ENCODE measurements around the gene DBH.
"Not testable (repeated sequence)": the region's sequence is repeated elsewhere in the genome, so short reads cannot be mapped to it uniquely, and the experiment has no call there.

Gene DBH

DNA sequence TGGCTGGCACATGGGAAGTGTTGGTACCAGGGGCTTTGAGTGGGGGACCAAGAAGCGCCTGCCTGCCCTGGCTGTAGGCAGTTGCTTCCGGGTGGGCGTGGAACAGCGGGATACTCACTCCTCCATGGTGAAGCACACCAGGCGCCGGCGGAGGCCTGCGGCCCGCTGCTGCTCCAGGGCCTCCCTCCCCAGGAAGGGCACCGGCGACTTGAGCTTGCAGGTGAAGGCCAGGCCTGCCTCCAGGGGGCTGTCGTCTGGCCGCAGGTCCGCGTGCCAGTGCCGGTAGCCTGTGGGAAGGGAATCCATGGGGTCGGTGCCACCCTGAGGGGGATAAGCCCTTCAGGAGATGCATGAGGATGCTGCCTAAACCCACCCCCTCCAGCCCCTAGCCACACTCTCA is 34.3 kb downstream of the DBH start:
- no peaks in the 10 kb centered on the region for H3K9me3 ChIP-seq (ENCODE audit: insufficient read depth, low read depth, low read length)
- H3K4me1 ChIP-seq (ENCODE audit: insufficient read depth, low read length), result peaks cover 6% of the 10 kb centered on the region; the same call in 1 of the 2 replicates
- H3K9ac ChIP-seq (ENCODE audit: low read depth, low read length), result no peak overlapping the region
- no peaks in the 10 kb centered on the region for H3K27me3 ChIP-seq (ENCODE audit: insufficient read depth, low read length)
- H3K4me3 ChIP-seq (ENCODE audit: low read length), result no peak overlapping the region
- H3K27ac ChIP-seq (ENCODE audit: low read depth, low read length), result no peak overlapping the region
- H3K36me3 ChIP-seq (ENCODE audit: insufficient read depth, low read length), result no peaks in the 10 kb centered on the region
- WGBS, result 87% methylated on average over 17 of the region's 17 CpGs

DNA sequence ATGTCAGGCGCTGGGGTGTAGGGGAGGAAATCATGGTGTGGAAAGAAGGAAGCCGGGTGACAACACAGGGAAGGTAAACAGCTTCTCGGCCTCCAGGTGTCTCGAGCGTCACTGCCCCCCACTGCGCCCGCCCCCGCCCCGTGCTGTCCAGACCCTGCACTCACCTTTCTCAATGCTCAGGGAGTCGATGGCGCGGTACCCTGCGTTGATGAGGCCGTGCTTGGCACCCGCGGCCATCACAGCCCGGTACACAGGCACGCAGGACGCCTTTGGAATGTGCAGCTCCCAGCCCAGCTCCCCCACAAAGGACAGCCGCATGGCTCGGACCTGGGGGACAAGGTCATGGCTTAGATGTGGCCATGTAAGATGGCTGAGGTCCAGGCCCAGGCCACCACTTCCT is 35.2 kb downstream of the DBH start:
- H3K27me3 ChIP-seq (ENCODE audit: insufficient read depth, low read length), result no peaks in the 10 kb centered on the region
- no peaks in the 10 kb centered on the region for H3K36me3 ChIP-seq (ENCODE audit: insufficient read depth, low read length)
- H3K4me3 ChIP-seq (ENCODE audit: low read length), result no peak overlapping the region
- H3K9me3 ChIP-seq (ENCODE audit: insufficient read depth, low read depth, low read length), result no peaks in the 10 kb centered on the region
- no peak overlapping the region for H3K9ac ChIP-seq (ENCODE audit: low read depth, low read length)
- WGBS, result 89% methylated on average over 21 of the region's 21 CpGs
- H3K27ac ChIP-seq (ENCODE audit: low read depth, low read length), result no peak overlapping the region
- peaks cover 6% of the 10 kb centered on the region; the same call in 1 of the 2 replicates for H3K4me1 ChIP-seq (ENCODE audit: insufficient read depth, low read length)

DNA sequence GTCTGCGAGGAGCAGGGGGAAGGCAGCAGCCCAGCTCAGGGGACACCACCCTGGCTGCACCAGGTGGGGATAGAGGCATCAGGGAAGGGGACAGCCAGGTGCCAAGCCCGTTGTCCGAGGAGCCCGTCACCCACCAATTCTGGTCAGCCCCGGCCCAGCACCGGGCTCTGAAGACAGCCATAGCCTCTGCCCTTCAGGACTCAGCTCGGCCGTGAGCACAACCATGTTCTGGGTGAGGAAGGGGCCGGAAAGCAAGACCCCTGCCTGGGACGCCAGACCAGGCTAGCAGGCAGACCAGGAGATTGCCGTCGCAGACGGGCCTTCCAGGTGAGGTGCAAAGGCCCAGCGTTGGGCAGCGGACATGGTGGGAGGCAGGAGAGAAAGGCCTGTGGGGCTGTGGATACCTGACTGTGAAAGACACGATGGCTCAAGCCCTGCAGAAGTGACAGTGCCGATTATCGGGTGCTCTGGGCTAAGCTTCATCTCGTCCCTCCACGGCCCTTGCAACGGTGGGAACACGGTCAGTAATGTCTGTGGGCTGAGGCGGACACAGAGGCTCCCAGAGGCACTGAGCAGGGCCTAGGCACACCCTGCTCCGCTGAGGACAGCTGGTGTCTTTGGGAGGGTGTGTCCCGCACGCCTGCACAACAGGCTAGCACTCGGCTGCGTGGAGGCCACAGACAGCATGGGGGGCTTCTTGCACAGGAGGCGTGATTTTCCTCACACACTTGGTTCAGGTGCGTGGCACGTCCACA is 36.5 kb downstream of the DBH start:
- H3K36me3 ChIP-seq (ENCODE audit: insufficient read depth, low read length), result no peaks in the 10 kb centered on the region
- no peaks in the 10 kb centered on the region for H3K9me3 ChIP-seq (ENCODE audit: insufficient read depth, low read depth, low read length)
- H3K4me1 ChIP-seq (ENCODE audit: insufficient read depth, low read length), result peaks cover 6% of the 10 kb centered on the region; the same call in 1 of the 2 replicates
- no peak overlapping the region for H3K4me3 ChIP-seq (ENCODE audit: low read length)
- no peak overlapping the region for H3K9ac ChIP-seq (ENCODE audit: low read depth, low read length)
- no peaks in the 10 kb centered on the region for H3K27me3 ChIP-seq (ENCODE audit: insufficient read depth, low read length)
- no peak overlapping the region for H3K27ac ChIP-seq (ENCODE audit: low read depth, low read length)
- 90% methylated on average over 31 of the region's 31 CpGs for WGBS

DNA sequence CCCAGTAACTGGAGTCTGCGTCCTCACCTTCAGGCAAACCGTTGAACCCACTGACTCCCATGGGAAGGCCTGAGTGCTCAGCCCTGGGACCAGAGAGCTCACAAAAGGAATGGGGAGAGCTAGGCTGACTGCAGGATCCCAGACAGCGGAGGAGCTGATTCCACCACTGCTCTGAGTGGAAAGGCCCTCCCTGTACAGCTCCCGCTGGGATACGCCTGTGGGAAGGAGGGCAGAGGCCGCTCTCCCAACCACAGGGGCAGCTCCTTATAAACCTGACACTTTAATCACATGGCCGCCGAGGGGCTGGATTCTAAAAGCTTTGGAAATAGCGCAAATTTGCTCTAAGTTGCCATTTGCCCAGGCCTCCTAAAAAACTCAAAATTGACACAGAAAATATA is 37.1 kb downstream of the DBH start:
- no peaks in the 10 kb centered on the region for H3K36me3 ChIP-seq (ENCODE audit: insufficient read depth, low read length)
- no peak overlapping the region for H3K4me3 ChIP-seq (ENCODE audit: low read length)
- 90% methylated on average over 9 of the region's 9 CpGs for WGBS

DNA sequence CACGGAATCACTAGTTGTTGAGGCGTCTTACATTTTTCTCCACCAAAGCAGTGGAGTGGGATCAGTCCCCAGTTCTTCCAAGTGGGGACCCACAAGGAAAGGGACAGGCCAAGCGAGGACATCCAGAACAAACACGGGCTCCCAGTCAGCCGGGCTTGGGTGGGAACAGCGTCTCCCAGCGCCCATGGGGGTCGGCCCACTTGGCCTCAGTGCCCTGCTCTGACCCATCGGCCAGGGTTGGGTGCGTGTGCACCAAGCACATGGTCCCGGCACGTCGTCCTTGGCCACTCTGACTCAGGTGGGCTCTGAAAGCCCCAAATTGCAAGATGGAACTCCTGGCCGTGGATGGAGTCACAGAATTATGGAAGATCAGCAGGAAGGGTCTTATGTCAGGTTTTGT is 37.9 kb downstream of the DBH start:
- Histone ChIP-seq H3K9ac (ENCODE audit: low read depth, low read length) (no peak overlapping the region), H3K9me3 (ENCODE audit: insufficient read depth, low read depth, low read length) (no peaks in the 10 kb centered on the region), H3K4me1 (ENCODE audit: insufficient read depth, low read length) (peaks cover 6% of the 10 kb centered on the region; the same call in 1 of the 2 replicates), H3K27ac (ENCODE audit: low read depth, low read length) (no peak overlapping the region), H3K36me3 (ENCODE audit: insufficient read depth, low read length) (no peaks in the 10 kb centered on the region), H3K27me3 (ENCODE audit: insufficient read depth, low read length) (no peaks in the 10 kb centered on the region), H3K4me3 (ENCODE audit: low read length) (no peak overlapping the region)
- 94% methylated on average over 14 of the region's 14 CpGs for WGBS

More for the DNA sequence above, 37.1 kb downstream of the DBH start:
- H3K4me1 ChIP-seq (ENCODE audit: insufficient read depth, low read length), result peaks cover 6% of the 10 kb centered on the region; the same call in 1 of the 2 replicates
- no peaks in the 10 kb centered on the region for H3K27me3 ChIP-seq (ENCODE audit: insufficient read depth, low read length)
- no peaks in the 10 kb centered on the region for H3K9me3 ChIP-seq (ENCODE audit: insufficient read depth, low read depth, low read length)
- no peak overlapping the region for H3K9ac ChIP-seq (ENCODE audit: low read depth, low read length)
- H3K27ac ChIP-seq (ENCODE audit: low read depth, low read length), result no peak overlapping the region

DNA sequence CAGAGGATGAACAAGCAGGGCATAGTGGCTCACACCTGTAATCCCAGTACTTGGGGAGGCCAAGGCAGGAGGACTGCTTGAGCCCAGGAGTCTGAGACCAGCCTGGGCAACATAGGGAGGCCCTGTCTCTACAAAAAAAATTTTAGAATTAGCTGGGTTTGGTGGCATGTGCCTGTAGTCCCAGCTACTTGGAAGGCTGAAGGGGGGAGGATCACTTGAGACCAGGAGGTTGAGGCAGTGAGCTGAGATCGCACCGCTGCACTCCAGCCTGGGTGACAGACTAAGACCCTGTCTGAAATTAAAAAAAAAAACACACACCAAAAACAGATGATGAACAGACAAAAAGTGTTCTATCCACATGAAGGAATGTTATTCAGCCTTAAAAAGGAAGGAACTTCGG is 39.6 kb downstream of the DBH start:
- WGBS, result 97% methylated on average over 3 of the region's 3 CpGs
- H3K9me3 ChIP-seq (ENCODE audit: insufficient read depth, low read depth, low read length); H3K36me3 ChIP-seq (ENCODE audit: insufficient read depth, low read length); H3K9ac ChIP-seq (ENCODE audit: low read depth, low read length); H3K27ac ChIP-seq (ENCODE audit: low read depth, low read length); H3K27me3 ChIP-seq (ENCODE audit: insufficient read depth, low read length); H3K4me1 ChIP-seq (ENCODE audit: insufficient read depth, low read length); H3K4me3 ChIP-seq (ENCODE audit: low read length): not testable (repeated sequence)

DNA sequence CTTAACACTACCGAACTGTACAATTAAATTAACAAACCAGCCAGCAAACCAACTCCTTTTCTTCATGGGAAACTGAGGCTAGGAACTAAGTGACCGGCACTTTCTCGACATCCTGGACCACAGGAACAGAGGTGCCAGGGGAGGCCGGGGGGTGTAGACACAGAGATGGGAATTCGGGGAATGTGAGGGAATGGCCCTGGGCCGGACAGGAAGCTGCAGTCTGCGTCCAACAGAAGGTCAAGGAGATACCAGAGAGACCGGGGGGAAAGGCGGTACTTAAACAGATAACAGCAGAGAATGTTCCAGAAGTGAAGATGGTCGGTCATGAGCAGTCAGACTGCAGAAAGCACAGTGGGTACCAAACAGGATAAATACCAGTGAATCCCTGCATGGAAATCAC is 40.3 kb downstream of the DBH start:
- Histone ChIP-seq H3K9me3 (ENCODE audit: insufficient read depth, low read depth, low read length) (no peaks in the 10 kb centered on the region), H3K4me1 (ENCODE audit: insufficient read depth, low read length) (peaks cover 6% of the 10 kb centered on the region; the same call in 1 of the 2 replicates), H3K36me3 (ENCODE audit: insufficient read depth, low read length) (no peaks in the 10 kb centered on the region), H3K27ac (ENCODE audit: low read depth, low read length) (no peak overlapping the region), H3K9ac (ENCODE audit: low read depth, low read length) (no peak overlapping the region), H3K27me3 (ENCODE audit: insufficient read depth, low read length) (no peaks in the 10 kb centered on the region), H3K4me3 (ENCODE audit: low read length) (no peak overlapping the region)
- 88% methylated on average over 10 of the region's 10 CpGs for WGBS

DNA sequence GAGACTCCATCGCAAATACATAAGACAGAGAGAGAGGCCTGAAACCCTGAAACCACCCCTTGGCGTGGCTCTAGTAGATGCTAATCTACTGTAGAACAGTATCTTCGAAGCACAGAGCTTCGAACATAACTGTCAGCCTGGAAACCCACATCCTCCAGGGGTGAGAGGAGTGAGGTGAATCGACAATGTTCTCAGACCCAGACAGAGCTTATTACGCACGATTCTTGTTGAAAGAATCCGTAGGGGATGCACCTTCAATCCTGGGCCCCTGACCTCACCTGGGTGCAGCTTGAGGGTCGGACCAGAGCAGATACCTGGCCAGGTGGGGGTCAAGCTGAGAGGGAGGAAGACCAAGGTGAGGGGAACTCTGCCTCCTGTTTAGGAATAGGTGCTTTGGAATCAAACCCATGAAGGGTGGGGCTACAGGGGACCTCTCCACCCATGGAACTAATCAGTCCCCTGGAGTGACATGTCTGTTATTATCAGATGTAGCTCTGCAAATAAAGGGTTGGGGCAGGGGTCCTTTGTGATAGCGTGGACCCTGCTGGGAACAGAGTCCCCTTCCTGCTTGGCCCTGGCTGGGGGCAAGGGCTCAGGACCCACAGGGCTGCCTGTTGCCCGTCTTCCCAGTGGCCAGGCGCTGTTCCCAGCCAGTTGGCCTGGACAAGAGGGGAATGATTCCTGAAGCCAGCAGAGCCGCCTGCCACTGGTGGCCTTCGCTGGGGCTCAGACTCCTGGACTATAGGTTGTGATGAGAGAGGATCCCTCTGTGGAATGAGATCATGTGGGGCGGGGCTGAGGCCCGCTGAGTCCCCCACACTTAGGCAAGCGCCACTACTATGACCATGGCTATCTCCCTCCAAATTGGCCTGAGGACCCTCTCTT is 41.2 kb downstream of the DBH start:
- no peaks in the 10 kb centered on the region for H3K36me3 ChIP-seq (ENCODE audit: insufficient read depth, low read length)
- H3K27ac ChIP-seq (ENCODE audit: low read depth, low read length), result no peak overlapping the region
- H3K4me1 ChIP-seq (ENCODE audit: insufficient read depth, low read length), result peaks cover 6% of the 10 kb centered on the region; the same call in 1 of the 2 replicates
- WGBS, result 88% methylated on average over 17 of the region's 17 CpGs
- H3K27me3 ChIP-seq (ENCODE audit: insufficient read depth, low read length), result no peaks in the 10 kb centered on the region
- H3K9me3 ChIP-seq (ENCODE audit: insufficient read depth, low read depth, low read length), result no peaks in the 10 kb centered on the region
- no peak overlapping the region for H3K9ac ChIP-seq (ENCODE audit: low read depth, low read length)
- H3K4me3 ChIP-seq (ENCODE audit: low read length), result no peak overlapping the region

DNA sequence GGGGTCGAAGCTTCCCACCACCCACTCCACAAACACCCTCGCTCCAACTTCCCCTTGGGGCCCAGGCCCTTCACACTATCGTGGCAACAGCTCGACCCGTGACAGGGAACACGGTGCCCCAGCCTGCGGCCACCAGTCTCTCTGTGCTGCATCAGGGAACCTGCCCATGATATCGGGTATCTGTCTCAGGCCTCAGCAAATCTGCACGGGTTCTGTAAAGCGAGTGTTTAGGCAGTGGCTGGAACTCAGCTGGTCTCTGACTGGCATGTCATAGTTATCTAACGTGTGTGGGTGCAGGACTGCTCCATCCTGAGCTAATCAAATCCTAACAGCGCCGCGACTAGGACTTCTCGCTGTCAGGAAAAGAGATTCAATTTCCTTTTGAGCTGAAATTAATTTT is 42.9 kb downstream of the DBH start:
- H3K4me3 ChIP-seq (ENCODE audit: low read length), result no peak overlapping the region
- no peak overlapping the region for H3K9ac ChIP-seq (ENCODE audit: low read depth, low read length)
- H3K9me3 ChIP-seq (ENCODE audit: insufficient read depth, low read depth, low read length), result no peaks in the 10 kb centered on the region
- H3K27ac ChIP-seq (ENCODE audit: low read depth, low read length), result no peak overlapping the region
- H3K4me1 ChIP-seq (ENCODE audit: insufficient read depth, low read length), result peaks cover 6% of the 10 kb centered on the region; the same call in 1 of the 2 replicates
- H3K36me3 ChIP-seq (ENCODE audit: insufficient read depth, low read length), result no peaks in the 10 kb centered on the region
- 89% methylated on average over 15 of the region's 15 CpGs for WGBS
- no peaks in the 10 kb centered on the region for H3K27me3 ChIP-seq (ENCODE audit: insufficient read depth, low read length)

DNA sequence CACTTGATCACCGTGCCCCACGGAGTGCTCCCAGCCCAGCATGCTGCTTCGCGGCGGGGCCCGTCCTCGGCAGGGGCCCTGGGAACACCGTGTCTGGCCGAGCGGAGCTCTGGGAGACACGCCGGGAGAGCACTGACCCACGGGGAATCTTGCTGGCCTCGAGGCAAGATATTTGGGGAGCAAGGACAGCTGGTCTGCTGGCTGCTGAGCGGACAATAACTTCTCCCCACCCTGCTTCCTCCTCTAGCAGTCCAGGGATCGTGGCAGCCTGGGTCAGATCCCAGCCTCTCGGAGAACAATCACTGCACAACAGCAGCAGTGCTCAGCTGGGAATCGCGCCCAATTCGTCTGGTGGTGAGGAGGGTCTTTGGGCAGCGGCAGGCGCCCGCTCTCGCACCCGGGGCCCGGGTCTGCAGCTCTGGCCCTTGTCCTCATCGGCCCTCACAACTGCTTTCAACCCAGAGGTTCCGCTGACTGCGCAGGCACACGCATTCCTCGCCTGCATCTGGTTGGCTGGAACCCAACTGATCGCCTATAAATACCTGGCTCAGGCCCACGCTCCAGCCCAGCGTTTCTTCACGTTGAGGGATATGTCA is 43.4 kb downstream of the DBH start:
- Histone ChIP-seq H3K27ac (ENCODE audit: low read depth, low read length) (no peak overlapping the region), H3K9ac (ENCODE audit: low read depth, low read length) (no peak overlapping the region), H3K4me1 (ENCODE audit: insufficient read depth, low read length) (peaks cover 3% of the 10 kb centered on the region; the same call in 1 of the 2 replicates), H3K36me3 (ENCODE audit: insufficient read depth, low read length) (no peaks in the 10 kb centered on the region), H3K27me3 (ENCODE audit: insufficient read depth, low read length) (no peaks in the 10 kb centered on the region), H3K4me3 (ENCODE audit: low read length) (no peak overlapping the region), H3K9me3 (ENCODE audit: insufficient read depth, low read depth, low read length) (no peaks in the 10 kb centered on the region)
- 94% methylated on average over 35 of the region's 35 CpGs for WGBS

All from HUES64 (cell line).